ENCODE measurements around the gene SMCO3. TPM values are rescaled to one million over a fixed set of nuclear protein-coding genes. Genes with fewer than 3 reads are reported as not detected.

SMCO3 gene
- total and polyA plus RNA-seq, 3 donors from 2014 or later = 0.20 to 0.39 TPM; not detected in 1

DNA sequence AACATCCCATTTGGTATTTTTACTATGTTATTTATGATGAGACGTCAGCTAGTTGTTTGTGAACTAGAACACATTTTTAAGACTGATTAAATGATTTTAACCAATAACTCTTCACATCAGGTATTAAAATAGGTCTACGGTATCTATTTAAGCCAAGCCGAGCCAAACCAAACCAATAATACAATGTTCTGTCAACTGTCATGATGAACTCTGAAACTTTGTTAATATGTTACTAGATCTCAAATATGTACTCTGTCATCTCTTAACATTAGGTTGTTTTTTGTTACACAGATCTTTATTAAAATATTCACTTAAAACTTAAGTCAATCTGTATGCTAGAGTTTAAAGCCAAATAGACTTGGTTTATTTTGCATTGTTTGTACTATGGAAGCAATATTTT is 28.3 kb upstream of the SMCO3 start:
- intact Hi-C loops (cut with DNase I; ENCODE audit: low total_unique reads) = loop anchor here (10.0 kb wide), 1 partner anchor 52 kb away; no protein-coding TSS in a partner anchor
- Histone ChIP-seq H3K27ac (peak overlapping the region in 1 of 2 donors; percentile 57), H3K4me3 (no peak overlapping the region), H3K36me3 (ENCODE audit: low read depth, missing control alignments) (no peaks in the 10 kb centered on the region), H3K4me1 (peaks cover 20% of the 10 kb centered on the region), H3K27me3 (no peaks in the 10 kb centered on the region), H3K9me3 (no peaks in the 10 kb centered on the region)
- WGBS, 2 donors = 74 to 84% methylated on average over 3 of the region's 3 CpGs
- TF ChIP-seq, protein P1, sequence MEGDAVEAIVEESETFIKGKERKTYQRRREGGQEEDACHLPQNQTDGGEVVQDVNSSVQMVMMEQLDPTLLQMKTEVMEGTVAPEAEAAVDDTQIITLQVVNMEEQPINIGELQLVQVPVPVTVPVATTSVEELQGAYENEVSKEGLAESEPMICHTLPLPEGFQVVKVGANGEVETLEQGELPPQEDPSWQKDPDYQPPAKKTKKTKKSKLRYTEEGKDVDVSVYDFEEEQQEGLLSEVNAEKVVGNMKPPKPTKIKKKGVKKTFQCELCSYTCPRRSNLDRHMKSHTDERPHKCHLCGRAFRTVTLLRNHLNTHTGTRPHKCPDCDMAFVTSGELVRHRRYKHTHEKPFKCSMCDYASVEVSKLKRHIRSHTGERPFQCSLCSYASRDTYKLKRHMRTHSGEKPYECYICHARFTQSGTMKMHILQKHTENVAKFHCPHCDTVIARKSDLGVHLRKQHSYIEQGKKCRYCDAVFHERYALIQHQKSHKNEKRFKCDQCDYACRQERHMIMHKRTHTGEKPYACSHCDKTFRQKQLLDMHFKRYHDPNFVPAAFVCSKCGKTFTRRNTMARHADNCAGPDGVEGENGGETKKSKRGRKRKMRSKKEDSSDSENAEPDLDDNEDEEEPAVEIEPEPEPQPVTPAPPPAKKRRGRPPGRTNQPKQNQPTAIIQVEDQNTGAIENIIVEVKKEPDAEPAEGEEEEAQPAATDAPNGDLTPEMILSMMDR (IDR thresholded peaks at IDR 0.05) = no peak
- DNase-seq = no peak

DNA sequence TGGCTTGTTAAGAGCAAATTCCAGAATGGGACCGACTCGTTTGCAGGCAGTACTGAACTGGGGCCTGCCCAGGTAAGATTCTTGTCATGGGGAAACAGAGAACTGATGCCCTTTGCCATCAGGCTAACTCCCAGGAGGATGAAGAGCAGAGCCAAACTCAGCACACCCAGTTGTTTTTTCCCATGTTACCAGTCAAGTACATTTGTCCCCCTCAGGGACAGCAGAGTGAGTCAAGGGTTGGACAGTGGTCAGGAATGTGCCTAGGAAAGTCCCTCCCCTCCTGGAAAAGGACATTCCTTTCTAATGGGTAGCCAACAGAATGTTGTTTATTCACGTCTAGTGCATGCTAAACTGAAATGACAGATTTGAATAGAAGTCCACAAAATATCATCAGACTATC is 27.8 kb upstream of the SMCO3 start:
- no peaks in the 10 kb centered on the region for H3K36me3 ChIP-seq (ENCODE audit: low read depth, missing control alignments)
- no peak overlapping the region for H3K4me3 ChIP-seq
- no peaks in the 10 kb centered on the region for H3K9me3 ChIP-seq
- intact Hi-C loops (cut with DNase I; ENCODE audit: low total_unique reads) = loop anchor here (10.0 kb wide), 1 partner anchor 53 kb away; no protein-coding TSS in a partner anchor
- TF ChIP-seq, protein P1 (IDR thresholded peaks at IDR 0.05) = no peak
- TF ChIP-seq POLR2A (IDR thresholded peaks at IDR 0.05) = no peak
- H3K27ac ChIP-seq = peak overlapping the region in 1 of 2 donors; percentile 57
- no peaks in the 10 kb centered on the region for H3K27me3 ChIP-seq
- DNase-seq = no peak
- H3K4me1 ChIP-seq = peaks cover 18% of the 10 kb centered on the region
- 33 to 47% methylated on average over 3 of the region's 3 CpGs for WGBS, 2 donors

DNA sequence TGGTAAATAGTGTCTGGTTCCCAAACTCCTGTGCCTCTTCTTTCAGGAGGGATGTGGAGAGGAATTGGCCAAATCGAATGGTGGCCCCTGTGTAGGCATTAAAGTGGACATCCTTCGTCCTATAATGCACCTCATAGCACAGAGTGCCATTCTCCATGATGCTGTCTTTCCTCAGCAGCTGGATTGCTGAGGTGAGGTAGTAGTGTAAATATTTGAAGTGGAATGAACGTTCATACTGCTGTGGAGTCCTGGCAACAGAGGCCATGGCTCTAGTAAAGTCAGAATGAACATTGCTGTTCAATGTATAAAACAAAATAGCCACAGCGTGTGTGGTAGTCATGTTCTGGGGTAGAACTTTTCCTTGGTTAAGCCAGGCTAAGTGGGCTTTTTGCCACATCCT is 26.6 kb upstream of the SMCO3 start:
- intact Hi-C loops (cut with DNase I; ENCODE audit: low total_unique reads) = loop anchor here (10.0 kb wide), 1 partner anchor 54 kb away; no protein-coding TSS in a partner anchor
- H3K27ac ChIP-seq = no peak overlapping the region
- no peaks in the 10 kb centered on the region for H3K27me3 ChIP-seq
- WGBS, 2 donors = 86 to 87% methylated on average over 4 of the region's 4 CpGs
- no peaks in the 10 kb centered on the region for H3K9me3 ChIP-seq
- H3K4me3 ChIP-seq = no peak overlapping the region
- peaks cover 9% of the 10 kb centered on the region for H3K4me1 ChIP-seq
- TF ChIP-seq, protein P1 (IDR thresholded peaks at IDR 0.05) = no peak
- no peak for TF ChIP-seq POLR2A (IDR thresholded peaks at IDR 0.05)
- no peak for DNase-seq
- no peaks in the 10 kb centered on the region for H3K36me3 ChIP-seq (ENCODE audit: low read depth, missing control alignments)

DNA sequence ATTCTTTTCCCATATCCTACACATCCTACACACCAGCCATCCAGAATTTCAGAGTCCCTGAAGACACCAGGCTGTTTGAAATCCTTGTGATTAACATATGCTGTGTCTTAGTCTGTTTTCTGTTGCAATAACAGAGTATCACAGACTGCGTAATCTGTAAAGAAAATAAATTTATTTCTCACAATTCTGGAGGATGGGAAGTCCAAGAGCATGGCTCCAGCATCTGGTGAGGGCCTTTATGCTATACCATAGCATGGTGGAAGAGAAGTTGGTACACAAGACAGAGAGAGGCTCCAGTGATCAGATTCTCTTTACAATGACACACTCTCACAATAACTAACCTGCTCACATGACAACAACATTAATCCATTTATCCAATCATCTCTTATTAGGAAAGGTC is 25.3 kb upstream of the SMCO3 start:
- WGBS, 2 donors = 95 to 100% methylated on average over 1 of the region's 1 CpG
- TF ChIP-seq POLR2A (IDR thresholded peaks at IDR 0.05) = no peak
- TF ChIP-seq, protein P1 (IDR thresholded peaks at IDR 0.05) = no peak
- Histone ChIP-seq H3K9me3 (no peaks in the 10 kb centered on the region), H3K4me3 (no peak overlapping the region), H3K27me3 (no peaks in the 10 kb centered on the region), H3K27ac (no peak overlapping the region), H3K36me3 (ENCODE audit: low read depth, missing control alignments) (no peaks in the 10 kb centered on the region), H3K4me1 (peaks cover 8% of the 10 kb centered on the region)
- intact Hi-C loops (cut with DNase I; ENCODE audit: low total_unique reads) = no loop called here
- no peak for DNase-seq
